Measurements from ENCODE around the gene MYLK4.
"Not testable (repeated sequence)": the region's sequence is repeated elsewhere in the genome, so short reads cannot be mapped to it uniquely, and the experiment has no call there.

MYLK4 gene

GRCh38 chr6:2777249-2777648 lies 26.5 kb upstream of the MYLK4 start:
- DNase-seq (ENCODE audit: low read depth) = no peak

- no peak for DNase-seq (ENCODE audit: low read depth)
These were observed 24.3 kb upstream of the MYLK4 start for GRCh38 chr6:2775003-2775402.

- peak; percentile 45 for DNase-seq (ENCODE audit: low read depth)
These were observed 22.7 kb upstream of the MYLK4 start for GRCh38 chr6:2773449-2773848.

- DNase-seq (ENCODE audit: low read depth) = no peak
These were observed 22.1 kb upstream of the MYLK4 start for GRCh38 chr6:2772840-2773239.

GRCh38 chr6:2771079-2771478 lies 20.4 kb upstream of the MYLK4 start:
- no peak for DNase-seq (ENCODE audit: low read depth)

GRCh38 chr6:2770171-2770570 lies 19.4 kb upstream of the MYLK4 start:
- no peak for DNase-seq (ENCODE audit: low read depth)

- DNase-seq (ENCODE audit: low read depth) = no peak
These were observed 18.0 kb upstream of the MYLK4 start for GRCh38 chr6:2768696-2769095.

- DNase-seq (ENCODE audit: low read depth) = no peak
These were observed 17.2 kb upstream of the MYLK4 start for GRCh38 chr6:2767657-2768524.

- DNase-seq (ENCODE audit: low read depth) = peak; percentile 24
These were observed 16.3 kb upstream of the MYLK4 start for GRCh38 chr6:2766767-2767656.

- DNase-seq (ENCODE audit: low read depth) = peak; percentile 39
These were observed 15.4 kb upstream of the MYLK4 start for GRCh38 chr6:2765896-2766766.

- DNase-seq (ENCODE audit: low read depth) = peak; percentile 99
These were observed 14.6 kb upstream of the MYLK4 start, which contains the start of gene WRNIP1 for GRCh38 chr6:2765166-2765895. TSS of gene WRNIP1 (plus strand) at chr6:2765393. CDS start at chr6:2765623, 230 bp downstream.

- DNase-seq (ENCODE audit: low read depth) = peak; percentile 83
These were observed 14.0 kb upstream of the MYLK4 start for GRCh38 chr6:2764610-2765165.

- no peak for DNase-seq (ENCODE audit: low read depth)
These were observed 13.3 kb upstream of the MYLK4 start for GRCh38 chr6:2763876-2764540.

- no peak for DNase-seq (ENCODE audit: low read depth)
These were observed 12.7 kb upstream of the MYLK4 start for GRCh38 chr6:2763345-2763841.

GRCh38 chr6:2762868-2763267 lies 12.1 kb upstream of the MYLK4 start:
- DNase-seq (ENCODE audit: low read depth) = not testable (repeated sequence)

GRCh38 chr6:2760882-2761842 lies 10.4 kb upstream of the MYLK4 start:
- peak; percentile 35 for DNase-seq (ENCODE audit: low read depth)

GRCh38 chr6:2758980-2759379 lies 8.3 kb upstream of the MYLK4 start:
- no peak for DNase-seq (ENCODE audit: low read depth)

GRCh38 chr6:2756687-2757224 lies 6.0 kb upstream of the MYLK4 start:
- DNase-seq (ENCODE audit: low read depth) = no peak

- no peak for DNase-seq (ENCODE audit: low read depth)
These were observed 5.5 kb upstream of the MYLK4 start for GRCh38 chr6:2756241-2756640.
